Stomach (tissue), 4 donors: Measurements from ENCODE around the gene SMIM21.

ENCODE experiments used
- CTCF ChIP-seq, 7 experiments: fragments of 450-650 bp in 4 of 7; fragments of 200-600 bp in 3 of 7; sonication (generic) in 3 of 7; IDR thresholded peaks; one replicate each; pipeline ENCODE4 v1.5.1; 2016 to 2019; ENCODE audit warnings: antibody characterized with exemption in 7 of 7, control low read depth in 2 of 7, mild to moderate bottlenecking in 1 of 7
- POLR2A ChIP-seq, 4 donors: fragments of 450-650 bp; IDR thresholded peaks; one replicate each; pipeline ENCODE4 v1.6.1; 2016; ENCODE audit warnings: antibody characterized with exemption in 4 of 4, control low read depth in 2 of 4, mild to moderate bottlenecking in 1 of 4, moderate library complexity in 1 of 4

GRCh38 chr18:75472906-75473305 is 45.4 kb upstream of the SMIM21 start:
- no peak for TF ChIP-seq POLR2A (IDR thresholded peaks at IDR 0.05)
- TF ChIP-seq CTCF (IDR thresholded peaks at IDR 0.05), result no peak
